Right atrium auricular region (tissue), 2 donors: ENCODE results near the gene PTPRN2. TPM values are rescaled to one million over a fixed set of nuclear protein-coding genes. Genes with fewer than 3 reads are reported as not detected.

Source experiments
- DNase-seq: peaks from one replicate; pipeline ENCODE4 v3.0.0-alpha.2; 2019; ENCODE audit warnings: low spot score
- H3K27ac ChIP-seq, 2 donors: fragments of 200-600 bp; sonication (generic); 1 replicate in 1 of 2; 2 replicates in 1 of 2; pipeline ENCODE4 v1.5.1; 2016 to 2019
- H3K27me3 ChIP-seq, 2 donors: fragments of 200-600 bp; sonication (generic); one replicate each; pipeline versions ENCODE4 v1.5.1 to v1.6.0; 2017 to 2019
- H3K36me3 ChIP-seq: fragments of 200-600 bp; sonication (generic); one replicate; pipeline ENCODE4 v1.5.1; 2016
- H3K4me1 ChIP-seq, 2 donors: fragments of 200-600 bp; sonication (generic); one replicate each; pipeline versions ENCODE4 v1.5.1 to v1.6.0; 2017 to 2019
- H3K4me3 ChIP-seq, 2 donors: fragments of 200-600 bp; sonication (generic); 1 replicate in 1 of 2; 2 replicates in 1 of 2; pipeline ENCODE4 v1.5.1; 2017 to 2019; ENCODE audit warnings: mild to moderate bottlenecking in 1 of 2, moderate library complexity in 1 of 2
- H3K9me3 ChIP-seq, 2 donors: fragments of 200-600 bp; sonication (generic); one replicate each; pipeline ENCODE4 v1.5.1; 2019
- total RNA-seq, 2 donors: library from RNA; depleted of rRNA; stranded (reverse); fragments of >200 nt; gene quantifications; one replicate each; pipeline ENCODE4 v1.1.0, GENCODE V29; 2016
- TF ChIP-seq, protein P1 (sequence below), 2 donors: fragments of 200-600 bp; sonication (generic); IDR thresholded peaks; one replicate each; pipeline ENCODE4 v1.5.1; 2019; ENCODE audit warnings: antibody characterized with exemption in 2 of 2

Gene PTPRN2
- total RNA-seq, 2 donors from 2014 or later: 2.6 to 2.7 TPM

DNA sequence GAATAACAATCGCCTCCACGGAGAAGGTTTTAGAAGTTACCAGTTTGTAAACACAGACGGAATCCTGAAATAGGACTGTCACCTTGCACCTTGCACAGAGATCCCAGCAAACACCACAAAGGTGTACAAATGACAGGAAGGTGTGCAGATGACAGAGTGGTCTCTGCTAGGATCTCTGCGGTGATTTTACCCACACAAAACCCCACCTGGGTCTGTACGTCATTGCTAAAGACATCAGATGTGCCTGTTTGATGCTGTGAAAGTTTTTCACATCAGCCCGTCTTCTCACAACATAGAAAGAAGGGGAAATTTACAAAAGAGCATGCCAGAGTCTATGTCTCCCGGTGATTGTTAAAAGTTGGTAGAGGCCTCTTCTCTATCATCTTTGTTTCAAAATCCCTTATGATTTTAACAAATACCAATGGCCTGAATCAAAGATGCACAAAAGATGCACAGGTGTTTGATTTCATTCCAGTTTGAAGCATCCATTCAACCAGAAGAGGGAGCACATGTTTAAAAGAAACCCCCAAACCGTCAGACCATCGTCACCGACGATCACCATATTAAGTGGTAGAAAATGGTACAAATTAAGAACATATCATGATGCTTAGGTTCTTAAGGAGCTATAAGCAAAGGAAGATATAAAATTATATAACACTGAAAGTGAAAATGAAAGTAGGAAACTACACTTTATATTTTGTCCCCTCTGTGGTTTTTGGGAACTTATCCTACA is 576.5 kb downstream of the PTPRN2 start:
- no peaks in the 10 kb centered on the region for H3K36me3 ChIP-seq
- H3K9me3 ChIP-seq: no peaks in the 10 kb centered on the region
- no peaks in the 10 kb centered on the region for H3K27me3 ChIP-seq
- H3K27ac ChIP-seq: no peak overlapping the region
- no peak for DNase-seq
- TF ChIP-seq, protein P1, sequence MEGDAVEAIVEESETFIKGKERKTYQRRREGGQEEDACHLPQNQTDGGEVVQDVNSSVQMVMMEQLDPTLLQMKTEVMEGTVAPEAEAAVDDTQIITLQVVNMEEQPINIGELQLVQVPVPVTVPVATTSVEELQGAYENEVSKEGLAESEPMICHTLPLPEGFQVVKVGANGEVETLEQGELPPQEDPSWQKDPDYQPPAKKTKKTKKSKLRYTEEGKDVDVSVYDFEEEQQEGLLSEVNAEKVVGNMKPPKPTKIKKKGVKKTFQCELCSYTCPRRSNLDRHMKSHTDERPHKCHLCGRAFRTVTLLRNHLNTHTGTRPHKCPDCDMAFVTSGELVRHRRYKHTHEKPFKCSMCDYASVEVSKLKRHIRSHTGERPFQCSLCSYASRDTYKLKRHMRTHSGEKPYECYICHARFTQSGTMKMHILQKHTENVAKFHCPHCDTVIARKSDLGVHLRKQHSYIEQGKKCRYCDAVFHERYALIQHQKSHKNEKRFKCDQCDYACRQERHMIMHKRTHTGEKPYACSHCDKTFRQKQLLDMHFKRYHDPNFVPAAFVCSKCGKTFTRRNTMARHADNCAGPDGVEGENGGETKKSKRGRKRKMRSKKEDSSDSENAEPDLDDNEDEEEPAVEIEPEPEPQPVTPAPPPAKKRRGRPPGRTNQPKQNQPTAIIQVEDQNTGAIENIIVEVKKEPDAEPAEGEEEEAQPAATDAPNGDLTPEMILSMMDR (IDR thresholded peaks at IDR 0.05): no peak
- no peak overlapping the region for H3K4me3 ChIP-seq
- peaks cover 0 to 4% of the 10 kb centered on the region in 2 donors for H3K4me1 ChIP-seq

DNA sequence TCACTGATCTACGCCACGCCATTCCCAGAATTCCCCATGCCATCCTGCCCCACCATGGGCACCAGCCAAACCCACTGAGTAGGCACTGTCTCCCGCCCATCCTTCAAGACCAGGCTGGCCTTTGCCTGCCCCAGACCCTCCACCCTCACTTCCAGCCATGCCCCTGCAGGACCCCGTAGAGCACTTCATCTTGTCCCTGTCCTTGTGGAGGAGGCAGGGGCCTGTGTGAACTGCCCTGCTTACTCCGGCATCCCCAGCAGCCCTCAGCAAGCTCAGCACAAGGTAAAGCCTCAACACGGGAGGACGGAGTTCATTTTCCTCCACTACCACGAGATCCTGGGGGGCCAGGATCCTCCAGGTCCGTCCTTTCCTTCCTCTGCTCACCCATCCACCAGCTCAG is 577.7 kb downstream of the PTPRN2 start:
- Histone ChIP-seq H3K9me3 (no peaks in the 10 kb centered on the region), H3K36me3 (no peaks in the 10 kb centered on the region), H3K4me3 (no peak overlapping the region), H3K27me3 (no peaks in the 10 kb centered on the region), H3K27ac (no peak overlapping the region), H3K4me1 (no peaks in the 10 kb centered on the region)
- TF ChIP-seq, protein P1 (IDR thresholded peaks at IDR 0.05): no peak
- DNase-seq: no peak

DNA sequence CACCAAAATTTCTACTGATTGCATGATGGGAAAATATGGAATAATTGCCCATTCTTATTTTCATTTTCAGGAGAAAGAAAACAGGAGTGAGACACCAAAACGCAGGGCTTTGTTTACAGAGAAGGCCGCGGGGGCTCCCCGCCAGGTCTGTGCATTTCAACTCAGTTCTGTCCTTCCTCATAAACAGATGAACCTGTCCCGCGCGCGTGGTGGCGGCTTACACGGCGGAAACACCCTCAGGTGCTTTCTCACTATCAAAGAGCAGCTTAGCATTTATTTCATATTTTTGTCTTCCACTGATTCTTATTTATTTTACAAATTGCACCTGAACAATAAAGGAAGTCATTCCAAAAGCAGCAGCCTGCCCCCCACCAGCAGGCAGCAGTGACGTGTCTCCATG is 579.4 kb downstream of the PTPRN2 start:
- TF ChIP-seq, protein P1 (IDR thresholded peaks at IDR 0.05): no peak
- Histone ChIP-seq H3K27me3 (no peaks in the 10 kb centered on the region), H3K4me1 (no peaks in the 10 kb centered on the region), H3K27ac (no peak overlapping the region), H3K36me3 (no peaks in the 10 kb centered on the region), H3K4me3 (no peak overlapping the region), H3K9me3 (no peaks in the 10 kb centered on the region)
- no peak for DNase-seq

DNA sequence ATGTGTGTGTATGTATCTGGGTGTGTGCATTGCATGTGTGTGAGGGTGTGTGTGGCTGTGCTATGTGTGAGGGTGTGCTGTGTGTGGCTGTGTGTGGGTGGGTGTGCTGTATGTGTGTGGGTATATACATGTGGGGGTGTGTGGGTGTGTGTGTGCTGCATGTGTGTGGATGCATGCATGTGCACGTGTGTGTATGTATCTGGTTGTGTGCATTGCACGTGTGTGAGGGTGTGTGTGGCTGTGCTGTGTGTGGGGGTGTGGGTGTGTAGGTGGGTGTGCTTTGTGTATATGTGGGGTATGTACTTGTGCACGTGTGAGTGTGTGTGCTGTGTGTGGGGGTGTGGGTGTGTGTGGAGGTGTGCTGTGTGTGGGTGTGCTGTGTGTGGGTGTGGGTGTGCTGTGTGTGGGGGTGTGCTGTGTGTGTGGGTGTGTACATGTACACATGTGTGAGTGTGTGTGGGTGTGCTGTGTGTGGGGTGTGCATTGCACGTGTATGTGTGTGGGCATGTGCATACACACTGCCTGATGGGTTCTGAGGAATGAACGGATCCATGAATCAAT is 579.8 kb downstream of the PTPRN2 start:
- Histone ChIP-seq H3K4me3 (no peak overlapping the region), H3K4me1 (no peaks in the 10 kb centered on the region), H3K36me3 (no peaks in the 10 kb centered on the region), H3K27me3 (no peaks in the 10 kb centered on the region), H3K9me3 (no peaks in the 10 kb centered on the region), H3K27ac (no peak overlapping the region)
- DNase-seq: no peak
- TF ChIP-seq, protein P1 (IDR thresholded peaks at IDR 0.05): no peak

DNA sequence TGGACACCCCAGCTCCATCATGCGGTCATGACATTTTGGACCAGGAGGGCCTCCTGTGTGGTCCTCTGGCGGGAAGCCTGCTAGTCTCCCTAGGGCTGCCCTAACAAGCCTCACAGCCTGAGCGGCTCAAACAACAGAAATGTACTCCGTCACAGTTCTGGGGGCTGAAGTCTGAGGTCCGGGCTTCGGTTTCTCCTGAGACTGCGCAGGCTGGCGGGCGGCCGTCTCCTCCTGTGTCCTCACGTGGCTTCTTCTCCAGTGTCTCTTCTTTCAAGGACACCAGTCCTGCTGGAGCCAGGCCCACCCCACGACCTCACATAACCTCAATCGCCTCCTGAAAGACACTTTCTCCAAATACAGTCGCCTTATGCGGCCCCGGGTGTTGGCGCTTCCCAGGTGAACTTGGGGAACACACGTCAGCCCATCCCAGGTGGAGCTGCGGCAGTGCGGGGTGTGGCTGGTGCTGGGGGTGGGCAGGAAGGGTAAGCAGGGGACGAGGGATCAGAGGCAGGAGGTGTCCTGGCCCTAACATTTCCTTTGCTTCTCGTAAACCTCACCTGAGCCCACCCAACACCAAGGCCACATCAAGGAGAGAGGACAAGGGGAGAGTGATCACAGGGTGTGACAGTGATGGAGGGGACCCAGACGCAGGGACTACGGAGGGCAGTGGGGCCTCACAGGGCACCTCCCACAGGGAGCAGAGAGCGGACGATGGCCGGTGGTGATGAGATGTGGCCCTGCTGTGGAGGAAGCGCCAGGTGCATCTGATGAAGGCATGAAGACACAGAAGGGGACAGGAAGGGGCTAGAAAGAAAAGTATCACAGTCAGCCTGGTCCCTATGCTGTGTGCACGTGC is 580.6 kb downstream of the PTPRN2 start:
- no peaks in the 10 kb centered on the region for H3K27me3 ChIP-seq
- no peaks in the 10 kb centered on the region for H3K9me3 ChIP-seq
- H3K27ac ChIP-seq: no peak overlapping the region
- H3K36me3 ChIP-seq: no peaks in the 10 kb centered on the region
- no peak for DNase-seq
- H3K4me1 ChIP-seq: no peaks in the 10 kb centered on the region
- TF ChIP-seq, protein P1 (IDR thresholded peaks at IDR 0.05): no peak
- H3K4me3 ChIP-seq: no peak overlapping the region
